ENCODE results near the gene SNPH. TPM values are rescaled to one million over a fixed set of nuclear protein-coding genes. Genes with fewer than 3 reads are reported as not detected.

SNPH gene
- total and polyA plus RNA-seq, 7 donors: under 0.01 to 21.0 (median 6.4) TPM

- TF ChIP-seq, protein P1, sequence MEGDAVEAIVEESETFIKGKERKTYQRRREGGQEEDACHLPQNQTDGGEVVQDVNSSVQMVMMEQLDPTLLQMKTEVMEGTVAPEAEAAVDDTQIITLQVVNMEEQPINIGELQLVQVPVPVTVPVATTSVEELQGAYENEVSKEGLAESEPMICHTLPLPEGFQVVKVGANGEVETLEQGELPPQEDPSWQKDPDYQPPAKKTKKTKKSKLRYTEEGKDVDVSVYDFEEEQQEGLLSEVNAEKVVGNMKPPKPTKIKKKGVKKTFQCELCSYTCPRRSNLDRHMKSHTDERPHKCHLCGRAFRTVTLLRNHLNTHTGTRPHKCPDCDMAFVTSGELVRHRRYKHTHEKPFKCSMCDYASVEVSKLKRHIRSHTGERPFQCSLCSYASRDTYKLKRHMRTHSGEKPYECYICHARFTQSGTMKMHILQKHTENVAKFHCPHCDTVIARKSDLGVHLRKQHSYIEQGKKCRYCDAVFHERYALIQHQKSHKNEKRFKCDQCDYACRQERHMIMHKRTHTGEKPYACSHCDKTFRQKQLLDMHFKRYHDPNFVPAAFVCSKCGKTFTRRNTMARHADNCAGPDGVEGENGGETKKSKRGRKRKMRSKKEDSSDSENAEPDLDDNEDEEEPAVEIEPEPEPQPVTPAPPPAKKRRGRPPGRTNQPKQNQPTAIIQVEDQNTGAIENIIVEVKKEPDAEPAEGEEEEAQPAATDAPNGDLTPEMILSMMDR (IDR thresholded peaks at IDR 0.05): no peak
- no peak for TF ChIP-seq POLR2AphosphoS5 (IDR thresholded peaks at IDR 0.05)
- TF ChIP-seq EP300 (IDR thresholded peaks at IDR 0.05): no peak
- no peak for TF ChIP-seq POLR2A (IDR thresholded peaks at IDR 0.05)
- WGBS, 2 donors: 93 to 95% methylated on average over 20 of the region's 20 CpGs
- no peaks in the 10 kb centered on the region for H3K4me1 ChIP-seq
- H3K27ac ChIP-seq: no peak overlapping the region
- DNase-seq: peak; percentile 46
- H3K4me3 ChIP-seq: no peak overlapping the region
- intact Hi-C loops (cut with DNase I): no loop called here
- no peaks in the 10 kb centered on the region for H3K27me3 ChIP-seq
- peaks cover 0 to 30% (median under 1%) of the 10 kb centered on the region in 4 donors for H3K36me3 ChIP-seq
- no peaks in the 10 kb centered on the region for H3K9me3 ChIP-seq
Measured at GRCh38 chr20:1296117-1296610, 30.1 kb downstream of the SNPH start.

DNA sequence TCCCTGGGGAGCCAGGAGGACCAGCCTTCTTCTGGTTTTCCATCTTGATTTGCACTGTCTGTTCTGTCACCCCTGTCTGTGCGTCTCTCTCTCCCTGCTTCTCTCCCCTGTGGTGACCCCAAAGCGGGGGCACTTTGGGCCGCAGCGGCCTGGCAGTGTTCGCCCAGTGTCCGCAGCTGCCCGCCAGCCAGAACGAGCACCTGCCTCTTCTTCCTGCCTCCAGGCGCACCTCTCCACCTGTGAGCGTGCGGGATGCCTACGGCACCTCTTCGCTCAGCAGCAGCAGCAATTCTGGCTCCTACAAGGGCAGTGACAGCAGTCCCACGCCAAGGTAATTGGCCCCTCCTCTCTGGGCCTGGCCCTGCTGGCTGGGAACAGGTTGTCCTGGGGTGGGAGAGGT, 30.8 kb downstream of the SNPH start:
- Histone ChIP-seq H3K27me3 (no peaks in the 10 kb centered on the region), H3K27ac (no peak overlapping the region), H3K36me3 (peaks cover 0 to 32% (median 1%) of the 10 kb centered on the region in 4 donors), H3K9me3 (no peaks in the 10 kb centered on the region), H3K4me1 (no peaks in the 10 kb centered on the region), H3K4me3 (no peak overlapping the region)
- WGBS, 2 donors: 92% methylated on average over 14 of the region's 14 CpGs
- TF ChIP-seq EP300 (IDR thresholded peaks at IDR 0.05) (no peak), POLR2A (IDR thresholded peaks at IDR 0.05) (no peak), POLR2AphosphoS5 (IDR thresholded peaks at IDR 0.05) (no peak)
- TF ChIP-seq, protein P1 (IDR thresholded peaks at IDR 0.05): no peak
- intact Hi-C loops (cut with DNase I): no loop called here
- no peak for DNase-seq

DNA sequence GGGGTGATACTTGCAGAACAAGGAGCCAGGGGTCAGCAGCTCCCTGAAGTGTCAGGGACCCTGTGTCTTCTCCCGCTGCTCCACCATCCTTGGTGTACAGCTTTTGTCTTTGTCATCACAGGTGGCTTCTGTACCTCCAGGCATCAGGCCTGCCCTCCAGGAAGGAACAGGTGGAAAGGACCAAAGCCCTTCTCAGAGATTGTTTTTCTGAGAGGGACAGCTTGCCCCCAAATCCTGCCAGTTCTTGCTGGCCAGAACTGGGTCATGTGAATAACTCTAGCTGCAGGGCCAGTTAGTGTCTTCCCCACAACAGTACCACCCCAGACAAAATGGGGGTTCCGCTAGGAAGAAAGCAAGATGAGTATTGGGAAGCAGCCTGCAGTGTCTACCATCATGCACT, 31.4 kb downstream of the SNPH start:
- Histone ChIP-seq H3K4me3 (no peak overlapping the region), H3K27me3 (no peaks in the 10 kb centered on the region), H3K27ac (no peak overlapping the region), H3K36me3 (peaks cover 0 to 32% (median 1%) of the 10 kb centered on the region in 4 donors), H3K4me1 (no peaks in the 10 kb centered on the region), H3K9me3 (no peaks in the 10 kb centered on the region)
- intact Hi-C loops (cut with DNase I): no loop called here
- no peak for DNase-seq
- TF ChIP-seq EP300 (IDR thresholded peaks at IDR 0.05) (no peak), POLR2A (IDR thresholded peaks at IDR 0.05) (no peak), POLR2AphosphoS5 (IDR thresholded peaks at IDR 0.05) (no peak)
- TF ChIP-seq, protein P1 (IDR thresholded peaks at IDR 0.05): no peak
- 96 to 98% methylated on average over 2 of the region's 2 CpGs for WGBS, 2 donors

DNA sequence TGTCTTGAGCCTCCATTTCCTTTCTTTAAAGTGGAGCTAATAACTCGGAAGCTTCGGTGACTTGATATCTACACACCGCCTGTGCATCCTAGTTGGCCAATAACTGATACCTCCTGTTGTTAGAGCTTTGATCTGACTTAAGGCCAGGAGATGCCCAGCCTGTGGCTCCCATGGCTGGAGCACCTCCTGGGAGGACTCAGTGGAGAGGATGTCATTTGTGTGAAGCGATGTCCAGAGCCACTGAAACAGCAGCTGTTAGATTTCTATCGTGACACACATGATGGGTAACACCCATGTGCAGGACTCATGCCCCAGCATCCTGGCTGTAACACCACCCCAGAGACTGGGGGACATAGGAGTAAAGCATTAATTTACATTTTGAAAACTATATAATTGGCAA, 32.1 kb downstream of the SNPH start:
- intact Hi-C loops (cut with DNase I): no loop called here
- H3K27me3 ChIP-seq: no peaks in the 10 kb centered on the region
- H3K4me1 ChIP-seq: no peaks in the 10 kb centered on the region
- no peaks in the 10 kb centered on the region for H3K9me3 ChIP-seq
- 93 to 96% methylated on average over 5 of the region's 5 CpGs for WGBS, 2 donors
- no peak overlapping the region for H3K27ac ChIP-seq
- H3K36me3 ChIP-seq: peaks cover 0 to 38% (median 1%) of the 10 kb centered on the region in 4 donors
- H3K4me3 ChIP-seq: no peak overlapping the region
- no peak for DNase-seq
- no peak for TF ChIP-seq EP300 (IDR thresholded peaks at IDR 0.05)
- no peak for TF ChIP-seq POLR2AphosphoS5 (IDR thresholded peaks at IDR 0.05)
- no peak for TF ChIP-seq POLR2A (IDR thresholded peaks at IDR 0.05)
- TF ChIP-seq, protein P1 (IDR thresholded peaks at IDR 0.05): no peak
